DND-41 (cell line): ENCODE data around the gene LIMS1.

ENCODE experiments used
- ATAC-seq: fragments of 200-7000 bp; cut with Tn5 transposase; 3 replicates; pipeline ENCODE4 v1.9.1; 2021; ENCODE audit warnings: low read depth; ENCODE audit not compliant: insufficient read depth
- DNase-seq: peaks from one replicate; pipeline ENCODE4 v3.0.0-alpha.2; 2020
- H2AFZ ChIP-seq: 2 replicates; pipeline ENCODE4 v1.6.0; 2012; ENCODE audit warnings: low read depth, low read length
- H3K27ac ChIP-seq: 2 replicates; pipeline ENCODE4 v1.5.1; 2012; ENCODE audit warnings: low read length, inconsistent platforms
- H3K27me3 ChIP-seq: fragments of 200-600 bp; sonication (generic); 2 replicates; pipeline ENCODE4 v1.6.0; 2012; ENCODE audit warnings: low read length, mild to moderate bottlenecking, inconsistent platforms; ENCODE audit not compliant: insufficient read depth, poor library complexity
- H3K36me3 ChIP-seq: 2 replicates; pipeline ENCODE4 v1.5.1; 2012; ENCODE audit warnings: low read length, inconsistent platforms; ENCODE audit not compliant: insufficient read depth
- H3K4me1 ChIP-seq: 2 replicates; pipeline ENCODE4 v1.5.1; 2012; ENCODE audit warnings: mild to moderate bottlenecking, low read length; ENCODE audit not compliant: insufficient read depth
- H3K4me2 ChIP-seq: 2 replicates; pipeline ENCODE4 v1.6.0; 2012; ENCODE audit warnings: mild to moderate bottlenecking, moderate library complexity, low read length, inconsistent platforms; ENCODE audit not compliant: insufficient read depth
- H3K4me3 ChIP-seq, 2 experiments: fragments of 200-600 bp in 1 of 2; shearing (Covaris generic) in 1 of 2; 2 replicates each; pipeline ENCODE4 v1.5.1; 2012 to 2016; ENCODE audit warnings: inconsistent platforms in 2 of 2, low read length in 2 of 2, mild to moderate bottlenecking in 2 of 2, low read depth in 1 of 2, moderate library complexity in 1 of 2
- H3K79me2 ChIP-seq: 2 replicates; pipeline ENCODE4 v1.6.0; 2012; ENCODE audit warnings: low read length, inconsistent platforms; ENCODE audit not compliant: insufficient read depth
- H3K9ac ChIP-seq: 2 replicates; pipeline ENCODE4 v1.6.0; 2012; ENCODE audit warnings: low read depth, mild to moderate bottlenecking, inconsistent platforms, low read length, moderate library complexity
- H3K9me3 ChIP-seq: 2 replicates; pipeline ENCODE4 v1.5.1; 2012; ENCODE audit warnings: low read length, moderate library complexity, mild to moderate bottlenecking, inconsistent platforms; ENCODE audit not compliant: insufficient read depth, severe bottlenecking
- H4K20me1 ChIP-seq: 2 replicates; pipeline ENCODE4 v1.6.0; 2012; ENCODE audit warnings: low read length; ENCODE audit not compliant: insufficient read depth
- CTCF ChIP-seq: IDR thresholded peaks from 2 replicates; pipeline ENCODE4 v1.5.1; 2012; ENCODE audit warnings: borderline replicate concordance, low read length, moderate library complexity, mild to moderate bottlenecking; ENCODE audit not compliant: poor library complexity, severe bottlenecking; ENCODE audit errors: extremely low read depth
- EZH2 ChIP-seq: IDR thresholded peaks from 3 replicates; pipeline ENCODE4 v1.6.1; 2012; ENCODE audit warnings: borderline replicate concordance, low read depth, mild to moderate bottlenecking, moderate library complexity, low read length, inconsistent platforms; ENCODE audit not compliant: severe bottlenecking

LIMS1 gene

GRCh38 chr2:108607706-108608301 is 73.5 kb downstream of the LIMS1 start:
- peak; percentile 58; the same call in 2 of the 3 replicates for ATAC-seq
- no peak overlapping the region for H3K4me2 ChIP-seq

GRCh38 chr2:108611021-108611420 is 76.8 kb downstream of the LIMS1 start:
- Histone ChIP-seq H3K4me2 (no peak overlapping the region), H3K27ac (no peak overlapping the region), H3K9me3 (no peaks in the 10 kb centered on the region), H3K79me2 (0 out of 2 replicates have a peak, but pooled peaks cover 2% of the 10 kb centered on the region), H3K9ac (no peak overlapping the region), H3K4me3 (no peak overlapping the region), H3K27me3 (no peaks in the 10 kb centered on the region), H4K20me1 (peaks cover 16% of the 10 kb centered on the region; the same call in 1 of the 2 replicates), H3K36me3 (no peaks in the 10 kb centered on the region), H2AFZ (no peak overlapping the region), H3K4me1 (no peaks in the 10 kb centered on the region)
- DNase-seq: no peak
- TF ChIP-seq EZH2: no peak
- TF ChIP-seq CTCF: no peak
- no peak for ATAC-seq

More at GRCh38 chr2:108607706-108608301, 73.5 kb downstream of the LIMS1 start:
- Histone ChIP-seq H4K20me1 (peaks cover 11% of the 10 kb centered on the region; the same call in 1 of the 2 replicates), H3K9ac (no peak overlapping the region), H3K9me3 (no peaks in the 10 kb centered on the region), H3K27ac (no peak overlapping the region), H3K4me3 (no peak overlapping the region), H2AFZ (no peak overlapping the region), H3K36me3 (no peaks in the 10 kb centered on the region), H3K79me2 (peaks cover 2% of the 10 kb centered on the region; the same call in 1 of the 2 replicates), H3K4me1 (no peaks in the 10 kb centered on the region), H3K27me3 (no peaks in the 10 kb centered on the region)
- peak; percentile 32 for DNase-seq
- TF ChIP-seq EZH2: no peak
- peak; percentile 60 for TF ChIP-seq CTCF

GRCh38 chr2:108612153-108612513 is 77.9 kb downstream of the LIMS1 start:
- Histone ChIP-seq H3K27me3 (no peaks in the 10 kb centered on the region), H3K4me1 (no peaks in the 10 kb centered on the region), H3K79me2 (0 out of 2 replicates have a peak, but pooled peaks cover 2% of the 10 kb centered on the region), H4K20me1 (peaks cover 16% of the 10 kb centered on the region; the same call in 1 of the 2 replicates), H3K4me3 (no peak overlapping the region), H2AFZ (no peak overlapping the region), H3K36me3 (no peaks in the 10 kb centered on the region), H3K27ac (no peak overlapping the region), H3K9me3 (no peaks in the 10 kb centered on the region), H3K9ac (no peak overlapping the region), H3K4me2 (no peak overlapping the region)
- no peak for TF ChIP-seq EZH2
- no peak for TF ChIP-seq CTCF
- DNase-seq: no peak
- no peak for ATAC-seq
